Parathyroid adenoma (tissue), 2 donors: ENCODE results near the gene SPTBN5.

ENCODE experiments used
- H2AFZ ChIP-seq: fragments of 300-600 bp; sonication (generic); one replicate; pipeline ENCODE4 v1.7.0; 2017; ENCODE audit warnings: antibody characterized with exemption, mild to moderate bottlenecking
- H3K27ac ChIP-seq: fragments of 300-600 bp; sonication (generic); one replicate; pipeline ENCODE4 v1.7.0; 2017
- H3K27me3 ChIP-seq: fragments of 300-600 bp; sonication (generic); one replicate; pipeline ENCODE4 v1.7.0; 2017; ENCODE audit warnings: low read length; ENCODE audit not compliant: control insufficient read depth, insufficient read depth
- H3K36me3 ChIP-seq: fragments of 300-600 bp; sonication (generic); one replicate; pipeline ENCODE4 v1.7.0; 2017; ENCODE audit warnings: low read length; ENCODE audit not compliant: control insufficient read depth, insufficient read depth
- H3K4me1 ChIP-seq: fragments of 300-600 bp; sonication (generic); one replicate; pipeline ENCODE4 v1.7.0; 2017; ENCODE audit warnings: control low read depth
- H3K4me2 ChIP-seq: fragments of 300-600 bp; sonication (generic); one replicate; pipeline ENCODE4 v1.7.0; 2017; ENCODE audit warnings: low read length
- H3K4me3 ChIP-seq: fragments of 300-600 bp; sonication (generic); one replicate; pipeline ENCODE4 v1.7.0; 2017; ENCODE audit warnings: low read depth, low read length
- H3K79me2 ChIP-seq: fragments of 300-600 bp; sonication (generic); one replicate; pipeline ENCODE4 v1.7.0; 2017; ENCODE audit warnings: control low read depth
- H3K9ac ChIP-seq: fragments of 300-600 bp; sonication (generic); one replicate; pipeline ENCODE4 v1.7.0; 2017; ENCODE audit warnings: mild to moderate bottlenecking
- H3K9me3 ChIP-seq: fragments of 300-600 bp; sonication (generic); one replicate; pipeline ENCODE4 v1.7.0; 2017; ENCODE audit warnings: low read length; ENCODE audit not compliant: control insufficient read depth
- TF ChIP-seq, protein P1 (sequence below): fragments of 300-600 bp; sonication (generic); IDR thresholded peaks from one replicate; pipeline ENCODE4 v1.7.0; 2017; ENCODE audit warnings: antibody characterized with exemption, mild to moderate bottlenecking
- donor health status: primary hyperparathyroidism.

Gene SPTBN5

GRCh38 chr15:41879321-41879845 lies 14.5 kb downstream of the SPTBN5 start:
- Histone ChIP-seq H3K9ac (no peak overlapping the region), H3K27ac (no peak overlapping the region), H3K4me3 (no peak overlapping the region), H3K79me2 (no peaks in the 10 kb centered on the region), H3K4me2 (no peak overlapping the region), H3K9me3 (no peaks in the 10 kb centered on the region), H3K4me1 (no peaks in the 10 kb centered on the region), H2AFZ (no peak overlapping the region), H3K36me3 (no peaks in the 10 kb centered on the region), H3K27me3 (no peaks in the 10 kb centered on the region)
- TF ChIP-seq, protein P1, sequence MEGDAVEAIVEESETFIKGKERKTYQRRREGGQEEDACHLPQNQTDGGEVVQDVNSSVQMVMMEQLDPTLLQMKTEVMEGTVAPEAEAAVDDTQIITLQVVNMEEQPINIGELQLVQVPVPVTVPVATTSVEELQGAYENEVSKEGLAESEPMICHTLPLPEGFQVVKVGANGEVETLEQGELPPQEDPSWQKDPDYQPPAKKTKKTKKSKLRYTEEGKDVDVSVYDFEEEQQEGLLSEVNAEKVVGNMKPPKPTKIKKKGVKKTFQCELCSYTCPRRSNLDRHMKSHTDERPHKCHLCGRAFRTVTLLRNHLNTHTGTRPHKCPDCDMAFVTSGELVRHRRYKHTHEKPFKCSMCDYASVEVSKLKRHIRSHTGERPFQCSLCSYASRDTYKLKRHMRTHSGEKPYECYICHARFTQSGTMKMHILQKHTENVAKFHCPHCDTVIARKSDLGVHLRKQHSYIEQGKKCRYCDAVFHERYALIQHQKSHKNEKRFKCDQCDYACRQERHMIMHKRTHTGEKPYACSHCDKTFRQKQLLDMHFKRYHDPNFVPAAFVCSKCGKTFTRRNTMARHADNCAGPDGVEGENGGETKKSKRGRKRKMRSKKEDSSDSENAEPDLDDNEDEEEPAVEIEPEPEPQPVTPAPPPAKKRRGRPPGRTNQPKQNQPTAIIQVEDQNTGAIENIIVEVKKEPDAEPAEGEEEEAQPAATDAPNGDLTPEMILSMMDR = no peak

DNA sequence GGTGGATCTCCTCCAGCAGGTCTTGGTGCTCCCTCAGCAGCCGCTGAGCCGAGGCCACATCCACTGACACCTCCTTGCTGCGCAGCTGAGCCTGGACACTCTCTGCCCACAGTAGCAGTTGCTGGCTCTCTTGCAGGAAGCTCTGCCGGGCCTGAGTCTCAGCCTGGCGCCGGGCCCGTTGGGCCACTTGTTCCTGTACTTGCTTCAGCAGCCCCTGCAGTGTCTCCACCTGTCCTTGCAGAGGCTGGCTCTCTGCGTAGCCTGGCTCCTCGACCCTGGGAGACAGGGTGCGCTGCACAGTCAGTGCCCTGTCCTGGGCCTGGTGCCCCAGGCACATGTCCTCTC lies 15.5 kb downstream of the SPTBN5 start:
- no peaks in the 10 kb centered on the region for H3K4me1 ChIP-seq
- no peak overlapping the region for H3K4me2 ChIP-seq
- no peak overlapping the region for H3K27ac ChIP-seq
- no peaks in the 10 kb centered on the region for H3K9me3 ChIP-seq
- H3K79me2 ChIP-seq = no peaks in the 10 kb centered on the region
- no peak overlapping the region for H2AFZ ChIP-seq
- no peaks in the 10 kb centered on the region for H3K27me3 ChIP-seq
- no peaks in the 10 kb centered on the region for H3K36me3 ChIP-seq
- no peak overlapping the region for H3K9ac ChIP-seq
- TF ChIP-seq, protein P1 = no peak
- no peak overlapping the region for H3K4me3 ChIP-seq

DNA sequence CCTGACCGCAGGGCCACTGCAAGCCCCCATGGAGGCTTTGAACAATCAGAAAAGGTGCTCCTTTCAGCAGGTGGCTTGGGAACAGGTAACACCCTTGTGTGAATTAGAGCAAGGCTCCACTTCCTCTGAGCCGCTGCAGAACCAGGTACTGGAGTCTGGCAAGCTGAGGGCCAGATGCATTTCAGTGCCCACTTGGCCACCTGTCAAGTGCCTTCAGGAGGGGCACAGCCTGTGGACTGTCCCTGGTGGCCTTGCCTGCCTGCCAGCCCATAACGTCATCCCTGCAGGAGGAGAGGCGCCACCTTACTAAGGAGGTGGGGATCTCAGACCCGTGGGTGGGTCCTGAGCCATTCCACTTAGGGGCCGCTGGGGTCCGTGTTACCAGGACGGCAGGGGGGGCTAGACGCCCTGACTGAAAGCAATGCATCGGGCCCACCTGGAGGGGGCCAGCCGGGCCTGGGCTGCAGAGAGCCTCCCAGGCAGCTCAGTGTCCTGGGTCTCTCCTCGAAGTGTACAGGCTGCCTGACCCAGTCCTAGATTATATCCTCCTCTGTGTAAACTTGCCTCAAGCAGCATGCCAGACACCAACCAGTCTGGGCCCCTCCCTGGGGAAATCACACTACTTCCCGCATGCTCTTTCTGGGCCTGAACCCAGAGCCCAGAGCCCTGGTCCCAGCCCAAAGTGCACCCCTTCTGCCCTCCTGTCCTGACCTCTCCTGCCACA lies 16.1 kb downstream of the SPTBN5 start:
- H3K4me3 ChIP-seq = no peak overlapping the region
- H3K4me1 ChIP-seq = no peaks in the 10 kb centered on the region
- no peaks in the 10 kb centered on the region for H3K36me3 ChIP-seq
- H3K27ac ChIP-seq = no peak overlapping the region
- TF ChIP-seq, protein P1 = no peak
- no peak overlapping the region for H3K4me2 ChIP-seq
- H3K27me3 ChIP-seq = no peaks in the 10 kb centered on the region
- no peak overlapping the region for H3K9ac ChIP-seq
- no peaks in the 10 kb centered on the region for H3K9me3 ChIP-seq
- no peak overlapping the region for H2AFZ ChIP-seq
- H3K79me2 ChIP-seq = no peaks in the 10 kb centered on the region

- no peaks in the 10 kb centered on the region for H3K79me2 ChIP-seq
Observed at GRCh38 chr15:41876689-41877088, 17.2 kb downstream of the SPTBN5 start.

More at GRCh38 chr15:41876689-41877088, 17.2 kb downstream of the SPTBN5 start:
- Histone ChIP-seq H3K4me3 (no peak overlapping the region), H3K4me1 (no peaks in the 10 kb centered on the region), H3K4me2 (no peak overlapping the region), H2AFZ (no peak overlapping the region), H3K27ac (no peak overlapping the region), H3K9me3 (no peaks in the 10 kb centered on the region), H3K36me3 (no peaks in the 10 kb centered on the region), H3K9ac (no peak overlapping the region), H3K27me3 (no peaks in the 10 kb centered on the region)
- TF ChIP-seq, protein P1 = no peak
